ENCODE results near the gene RAD52. TPM values are rescaled to one million over a fixed set of nuclear protein-coding genes. Genes with fewer than 3 reads are reported as not detected.

The RAD52 gene
- polyA plus RNA-seq, 3 donors, result 0.79 to 14.3 (median 1.1) TPM

DNA sequence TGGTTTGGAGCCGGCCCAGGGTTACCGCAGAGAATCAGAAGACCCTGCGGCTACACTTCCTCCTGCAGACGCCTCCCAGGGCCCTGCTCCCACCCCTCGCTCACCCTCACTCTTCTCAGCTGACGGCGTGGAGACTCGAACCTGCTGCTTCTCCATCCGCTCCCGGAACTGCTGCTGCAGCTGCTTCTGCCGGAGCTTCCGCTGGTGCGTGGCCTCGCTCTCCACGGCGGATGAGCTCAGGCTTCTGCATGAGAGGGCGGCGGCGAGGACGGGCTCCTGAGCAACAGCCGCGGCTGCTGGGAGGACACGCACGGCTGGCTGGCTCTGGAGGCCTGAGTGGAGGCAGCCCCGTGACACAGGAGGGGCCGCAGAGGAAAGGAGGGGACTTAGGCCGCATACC, 33.3 kb downstream of the RAD52 start:
- H3K27me3 ChIP-seq (ENCODE audit: control insufficient read depth in 2 of 2, insufficient read depth in 2 of 2, low read length in 2 of 2), result no peaks in the 10 kb centered on the region
- H3K79me2 ChIP-seq (ENCODE audit: insufficient read depth, low read length), result no peaks in the 10 kb centered on the region
- DNase-seq, result no peak
- TF ChIP-seq, protein P1, sequence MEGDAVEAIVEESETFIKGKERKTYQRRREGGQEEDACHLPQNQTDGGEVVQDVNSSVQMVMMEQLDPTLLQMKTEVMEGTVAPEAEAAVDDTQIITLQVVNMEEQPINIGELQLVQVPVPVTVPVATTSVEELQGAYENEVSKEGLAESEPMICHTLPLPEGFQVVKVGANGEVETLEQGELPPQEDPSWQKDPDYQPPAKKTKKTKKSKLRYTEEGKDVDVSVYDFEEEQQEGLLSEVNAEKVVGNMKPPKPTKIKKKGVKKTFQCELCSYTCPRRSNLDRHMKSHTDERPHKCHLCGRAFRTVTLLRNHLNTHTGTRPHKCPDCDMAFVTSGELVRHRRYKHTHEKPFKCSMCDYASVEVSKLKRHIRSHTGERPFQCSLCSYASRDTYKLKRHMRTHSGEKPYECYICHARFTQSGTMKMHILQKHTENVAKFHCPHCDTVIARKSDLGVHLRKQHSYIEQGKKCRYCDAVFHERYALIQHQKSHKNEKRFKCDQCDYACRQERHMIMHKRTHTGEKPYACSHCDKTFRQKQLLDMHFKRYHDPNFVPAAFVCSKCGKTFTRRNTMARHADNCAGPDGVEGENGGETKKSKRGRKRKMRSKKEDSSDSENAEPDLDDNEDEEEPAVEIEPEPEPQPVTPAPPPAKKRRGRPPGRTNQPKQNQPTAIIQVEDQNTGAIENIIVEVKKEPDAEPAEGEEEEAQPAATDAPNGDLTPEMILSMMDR (IDR thresholded peaks at IDR 0.05), result no peak
- no peak overlapping the region for H3K4me2 ChIP-seq (replicated peaks; ENCODE audit: extremely low read depth, low read length, poor library complexity, severe bottlenecking)
- Mint-ChIP-seq H3K4me3 (no peak overlapping the region), H3K4me1 (peaks cover 34% of the 10 kb centered on the region), H3K9me3 (peaks cover 0 to 5% (median 0%) of the 10 kb centered on the region in 7 donors), H3K27ac (no peak overlapping the region), H3K36me3 (peaks cover 63 to 90% of the 10 kb centered on the region in 2 donors), H3K27me3 (ENCODE audit: low read depth in 3 of 3) (peaks cover 0 to 2% (median 2%) of the 10 kb centered on the region in 3 donors)
- WGBS (ENCODE audit: insufficient coverage), result 41% methylated on average over 27 of the region's 27 CpGs
- peaks cover 42 to 89% of the 10 kb centered on the region in 2 donors for H3K36me3 ChIP-seq (replicated peaks in 1 of 2; ENCODE audit: control insufficient read depth in 1 of 2, insufficient read depth in 2 of 2, low read length in 2 of 2)
- intact Hi-C loops (cut with micrococcal nuclease), result no loop called here
- no peaks in the 10 kb centered on the region for H3K9me3 ChIP-seq (replicated peaks in 1 of 2; ENCODE audit: control insufficient read depth in 1 of 2, insufficient read depth in 1 of 2, low read length in 2 of 2)
- no peak overlapping the region for H3K9ac ChIP-seq (ENCODE audit: insufficient read depth, low read length, poor library complexity, severe bottlenecking)
- peaks cover 15 to 25% of the 10 kb centered on the region in 2 donors for H3K4me1 ChIP-seq (ENCODE audit: control insufficient read depth in 1 of 2, insufficient read depth in 2 of 2, low read length in 2 of 2)
- H3K4me3 ChIP-seq (replicated peaks in 1 of 3; ENCODE audit: low read depth in 2 of 3, low read length in 3 of 3), result no peak overlapping the region
- H2AFZ ChIP-seq (ENCODE audit: insufficient read depth, low read depth, low read length, poor library complexity, severe bottlenecking), result no peak overlapping the region
- H4K20me1 ChIP-seq (ENCODE audit: insufficient read depth, low read length), result peaks cover 39% of the 10 kb centered on the region
- H3K27ac ChIP-seq (ENCODE audit: low read depth in 1 of 2, low read length in 2 of 2), result no peak overlapping the region

DNA sequence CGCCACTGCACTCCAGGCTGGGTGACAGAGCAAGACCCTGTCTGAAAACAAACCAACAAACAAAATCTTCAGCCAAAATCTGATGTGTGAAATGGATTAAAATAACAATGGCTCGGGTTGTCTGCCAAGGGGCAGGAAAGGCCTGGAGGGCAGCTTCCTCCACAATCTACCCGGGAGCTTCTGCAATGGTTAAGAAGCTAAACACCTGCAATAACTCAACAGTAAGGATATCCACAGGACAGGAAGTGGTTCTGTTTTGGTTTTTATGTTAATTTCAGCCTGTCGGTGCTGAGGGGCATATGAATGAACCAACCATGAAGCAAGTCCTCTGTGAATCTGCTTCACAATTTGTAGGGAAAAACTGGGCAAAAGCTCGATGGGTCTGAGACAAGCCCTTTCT, 34.4 kb downstream of the RAD52 start:
- no peak overlapping the region for H3K4me3 Mint-ChIP-seq
- Histone ChIP-seq H3K9me3 (replicated peaks in 1 of 2; ENCODE audit: control insufficient read depth in 1 of 2, insufficient read depth in 1 of 2, low read length in 2 of 2) (no peaks in the 10 kb centered on the region), H3K79me2 (ENCODE audit: insufficient read depth, low read length) (no peaks in the 10 kb centered on the region), H3K9ac (ENCODE audit: insufficient read depth, low read length, poor library complexity, severe bottlenecking) (no peak overlapping the region), H3K27me3 (ENCODE audit: control insufficient read depth in 2 of 2, insufficient read depth in 2 of 2, low read length in 2 of 2) (no peaks in the 10 kb centered on the region), H3K4me1 (ENCODE audit: control insufficient read depth in 1 of 2, insufficient read depth in 2 of 2, low read length in 2 of 2) (peaks cover 16 to 26% of the 10 kb centered on the region in 2 donors), H4K20me1 (ENCODE audit: insufficient read depth, low read length) (peaks cover 47% of the 10 kb centered on the region), H3K36me3 (replicated peaks in 1 of 2; ENCODE audit: control insufficient read depth in 1 of 2, insufficient read depth in 2 of 2, low read length in 2 of 2) (peaks cover 41 to 90% of the 10 kb centered on the region in 2 donors), H2AFZ (ENCODE audit: insufficient read depth, low read depth, low read length, poor library complexity, severe bottlenecking) (no peak overlapping the region), H3K27ac (ENCODE audit: low read depth in 1 of 2, low read length in 2 of 2) (no peak overlapping the region), H3K4me3 (replicated peaks in 1 of 3; ENCODE audit: low read depth in 2 of 3, low read length in 3 of 3) (no peak overlapping the region), H3K4me2 (replicated peaks; ENCODE audit: extremely low read depth, low read length, poor library complexity, severe bottlenecking) (no peak overlapping the region)
- peaks cover 35% of the 10 kb centered on the region for H3K4me1 Mint-ChIP-seq
- no CpG with 5 or more reads among the region's 5 CpGs for WGBS (ENCODE audit: insufficient coverage)
- peaks cover 0 to 2% (median 2%) of the 10 kb centered on the region in 3 donors for H3K27me3 Mint-ChIP-seq (ENCODE audit: low read depth in 3 of 3)
- TF ChIP-seq, protein P1 (IDR thresholded peaks at IDR 0.05), result no peak
- no peak for DNase-seq
- peaks cover 0 to 5% (median 0%) of the 10 kb centered on the region in 7 donors for H3K9me3 Mint-ChIP-seq
- H3K27ac Mint-ChIP-seq, result peak overlapping the region in 2 of 7 donors; percentile 18 to 66
- intact Hi-C loops (cut with micrococcal nuclease), result no loop called here
- peaks cover 59 to 85% of the 10 kb centered on the region in 2 donors for H3K36me3 Mint-ChIP-seq

Measured in CD14-positive monocyte (primary cell).